ENCODE data around the gene ARL13B. TPM values are rescaled to one million over a fixed set of nuclear protein-coding genes. Genes with fewer than 3 reads are reported as not detected.

ARL13B gene
- total and polyA plus RNA-seq, 10 of the 15 experiments (the other 5 are each of a cell fraction or from before 2014, with no cell fraction given), result 3.0 to 10.4 (median 7.9) TPM

GRCh38 chr3:94001191-94001590 is 21.2 kb downstream of the ARL13B start:
- FAIRE-seq (no peak), DNase-seq (ENCODE audit: low read depth, low spot score) (no peak), ATAC-seq (no peak)
- ChIA-PET SMC1A (ENCODE audit: uncharacterized antibody, unreplicated experiment) (interaction anchor here (0.9 to 1.2 kb wide), 3 partner anchors 13 to 268 kb away, joined by 3 read pairs; no protein-coding TSS in a partner anchor), RAD21 (ENCODE audit: unreplicated experiment) (interaction anchor here (0.5 kb wide), 1 partner anchor 37 kb away, joined by 4 read pairs; no protein-coding TSS in a partner anchor), CTCF (interaction anchor here (1.0 to 12.2 kb wide), 3 partner anchors 16 to 101 kb away, joined by 3 to 164 read pairs (median 6); partner anchors contain the start of genes DHFR2 and NSUN3), POLR2A (no interaction called here)
- Histone ChIP-seq H3K36me3 (ENCODE audit: control insufficient read depth in 2 of 2, insufficient read depth in 2 of 2, low read length in 1 of 2) (no peaks in the 10 kb centered on the region; a peak in 2 of 4 replicates), H3K9ac (ENCODE audit: control insufficient read depth, insufficient read depth, low read length) (no peak overlapping the region), H3K79me2 (ENCODE audit: control insufficient read depth, insufficient read depth, low read length) (no peaks in the 10 kb centered on the region), H4K20me1 (ENCODE audit: control insufficient read depth, insufficient read depth) (no peaks in the 10 kb centered on the region), H3K27me3 (replicated peaks in 1 of 2; ENCODE audit: control insufficient read depth in 2 of 2, insufficient read depth in 2 of 2, low read length in 1 of 2) (no peaks in the 10 kb centered on the region), H3K27ac (ENCODE audit: control insufficient read depth, insufficient read depth) (no peak overlapping the region), H3K4me2 (ENCODE audit: control insufficient read depth, insufficient read depth) (no peak overlapping the region), H3K4me3 (no peak overlapping the region), H3K9me3 (replicated peaks; ENCODE audit: control insufficient read depth, insufficient read depth, low read length) (no peaks in the 10 kb centered on the region), H2AFZ (ENCODE audit: control insufficient read depth, low read depth, low read length) (no peak overlapping the region), H3K4me1 (ENCODE audit: control insufficient read depth, insufficient read depth, low read length) (no peaks in the 10 kb centered on the region)
- no TSS peak for BruUV-seq (replicated peaks)
- intact Hi-C loops (cut with micrococcal nuclease; ENCODE audit: unreplicated experiment), result loop anchor here (5.0 kb wide), 1 partner anchor 246 kb away; no protein-coding TSS in a partner anchor
- TF ChIP-seq, protein P1, sequence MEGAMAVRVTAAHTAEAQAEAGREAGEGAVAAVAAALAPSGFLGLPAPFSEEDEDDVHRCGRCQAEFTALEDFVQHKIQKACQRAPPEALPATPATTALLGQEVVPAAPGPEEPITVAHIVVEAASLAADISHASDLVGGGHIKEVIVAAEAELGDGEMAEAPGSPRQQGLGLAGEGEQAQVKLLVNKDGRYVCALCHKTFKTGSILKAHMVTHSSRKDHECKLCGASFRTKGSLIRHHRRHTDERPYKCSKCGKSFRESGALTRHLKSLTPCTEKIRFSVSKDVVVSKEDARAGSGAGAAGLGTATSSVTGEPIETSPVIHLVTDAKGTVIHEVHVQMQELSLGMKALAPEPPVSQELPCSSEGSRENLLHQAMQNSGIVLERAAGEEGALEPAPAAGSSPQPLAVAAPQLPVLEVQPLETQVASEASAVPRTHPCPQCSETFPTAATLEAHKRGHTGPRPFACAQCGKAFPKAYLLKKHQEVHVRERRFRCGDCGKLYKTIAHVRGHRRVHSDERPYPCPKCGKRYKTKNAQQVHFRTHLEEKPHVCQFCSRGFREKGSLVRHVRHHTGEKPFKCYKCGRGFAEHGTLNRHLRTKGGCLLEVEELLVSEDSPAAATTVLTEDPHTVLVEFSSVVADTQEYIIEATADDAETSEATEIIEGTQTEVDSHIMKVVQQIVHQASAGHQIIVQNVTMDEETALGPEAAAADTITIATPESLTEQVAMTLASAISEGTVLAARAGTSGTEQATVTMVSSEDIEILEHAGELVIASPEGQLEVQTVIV (IDR thresholded peaks at IDR 0.05; ENCODE audit: borderline replicate concordance, partially characterized antibody), result no peak
- no peak for TF ChIP-seq PML (IDR thresholded peaks at IDR 0.05; ENCODE audit: low read length)
- in situ Hi-C loops (cut with MboI), result no loop called here
- WGBS (ENCODE audit: insufficient coverage, insufficient replicate concordance, low lambda C conversion rate, missing lambda C conversion rate), result 50% methylated on average over 1 of the region's 1 CpG
